ENCODE results near the gene TMEM271. TPM values are rescaled to one million over a fixed set of nuclear protein-coding genes. Genes with fewer than 3 reads are reported as not detected.

TMEM271 gene
- total and polyA plus RNA-seq, 9 donors: 0.04 to 0.32 (median 0.08) TPM; not detected in 6

DNA sequence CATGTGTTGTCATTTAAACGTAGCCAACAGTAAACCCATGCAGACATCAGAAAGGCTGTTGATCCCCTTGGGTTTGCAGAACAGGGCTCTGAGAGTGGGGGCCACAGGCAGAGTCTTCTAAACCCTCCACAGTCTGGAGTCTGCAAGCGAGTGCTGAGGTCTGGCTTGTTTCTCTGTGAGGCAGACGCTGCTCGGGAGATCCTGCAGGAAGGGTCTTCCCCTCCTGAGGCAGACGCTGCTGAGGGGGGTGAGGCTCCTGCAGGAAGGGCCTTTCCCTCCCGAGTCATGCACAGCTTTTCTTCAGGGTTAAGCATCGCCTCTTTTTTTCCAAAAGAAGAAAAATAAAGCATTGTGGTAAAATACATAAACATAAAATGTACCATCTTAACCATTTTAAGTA is 32.1 kb upstream of the TMEM271 start:
- 14% methylated on average over 1 of the region's 7 CpGs for WGBS (ENCODE audit: insufficient coverage)
- Histone ChIP-seq H3K36me3 (ENCODE audit: control insufficient read depth, insufficient read depth, low read length) (no peaks in the 10 kb centered on the region), H3K27me3 (ENCODE audit: control insufficient read depth, insufficient read depth, low read length) (peaks cover 2% of the 10 kb centered on the region), H3K4me1 (ENCODE audit: control insufficient read depth, insufficient read depth, low read length) (no peaks in the 10 kb centered on the region), H3K27ac (ENCODE audit: low read length) (no peak overlapping the region), H3K4me3 (ENCODE audit: low read length) (no peak overlapping the region), H3K9me3 (replicated peaks; ENCODE audit: control insufficient read depth, low read depth, low read length) (no peaks in the 10 kb centered on the region)
- DNase-seq: no peak

DNA sequence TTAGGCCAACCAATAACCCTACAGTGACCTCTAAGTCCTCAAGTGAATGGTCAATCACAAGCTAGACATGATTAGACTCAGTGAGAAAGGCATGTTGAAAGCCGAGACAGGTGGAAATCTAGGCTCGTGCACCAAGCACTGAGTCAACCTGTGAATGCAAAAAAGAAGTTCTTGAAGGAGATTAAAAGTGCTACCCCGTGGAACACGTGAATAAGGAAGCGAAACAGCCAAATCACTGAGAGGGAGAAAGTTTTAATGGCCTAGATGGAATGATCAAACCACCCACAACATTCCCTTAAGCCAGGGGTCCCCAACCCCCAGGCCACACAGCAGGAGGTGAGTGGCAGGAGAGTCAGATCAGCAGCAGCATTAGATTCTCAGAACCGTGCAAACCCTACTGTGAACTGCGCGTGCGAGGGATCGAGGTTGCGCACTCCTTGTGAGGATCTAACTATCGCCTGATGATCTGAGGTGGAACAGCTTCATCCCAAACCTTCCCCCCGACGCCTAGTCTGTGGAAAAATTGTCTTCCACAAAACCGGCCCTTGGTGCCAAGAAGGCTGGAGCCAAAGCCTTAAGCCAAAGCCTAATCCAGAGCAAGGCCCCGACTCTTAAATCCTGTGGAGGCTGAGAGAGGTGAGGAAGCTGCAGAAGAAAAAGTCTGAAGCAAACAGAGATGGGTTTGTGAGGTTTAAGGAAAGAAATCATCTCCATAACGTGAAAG is 29.8 kb upstream of the TMEM271 start:
- no peaks in the 10 kb centered on the region for H3K36me3 ChIP-seq (ENCODE audit: control insufficient read depth, insufficient read depth, low read length)
- H3K27ac ChIP-seq (ENCODE audit: low read length): no peak overlapping the region
- no peaks in the 10 kb centered on the region for H3K4me1 ChIP-seq (ENCODE audit: control insufficient read depth, insufficient read depth, low read length)
- H3K9me3 ChIP-seq (replicated peaks; ENCODE audit: control insufficient read depth, low read depth, low read length): no peaks in the 10 kb centered on the region
- H3K27me3 ChIP-seq (ENCODE audit: control insufficient read depth, insufficient read depth, low read length): peaks cover 2% of the 10 kb centered on the region
- WGBS (ENCODE audit: insufficient coverage): 80% methylated on average over 14 of the region's 17 CpGs
- no peak for DNase-seq
- H3K4me3 ChIP-seq (ENCODE audit: low read length): no peak overlapping the region

DNA sequence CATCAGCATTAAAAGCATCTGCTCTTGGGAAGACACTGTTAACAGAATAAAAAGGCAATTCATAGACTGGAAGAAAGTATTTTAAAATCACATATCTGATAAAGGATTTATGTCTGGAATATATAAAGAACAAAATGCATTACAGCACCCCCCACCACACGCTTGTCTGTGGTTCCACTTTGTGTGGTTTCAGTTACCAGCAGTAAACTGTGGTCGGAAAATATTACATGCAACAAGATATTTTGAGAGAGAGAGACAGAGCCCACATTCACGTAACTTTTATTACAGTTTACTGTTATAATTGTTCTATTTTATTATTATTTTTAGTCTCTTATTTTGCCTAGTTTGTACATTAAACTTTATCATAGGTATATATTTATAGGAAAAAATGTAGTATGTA is 28.0 kb upstream of the TMEM271 start:
- peaks cover 2% of the 10 kb centered on the region for H3K27me3 ChIP-seq (ENCODE audit: control insufficient read depth, insufficient read depth, low read length)
- H3K4me1 ChIP-seq (ENCODE audit: control insufficient read depth, insufficient read depth, low read length): no peaks in the 10 kb centered on the region
- no peaks in the 10 kb centered on the region for H3K36me3 ChIP-seq (ENCODE audit: control insufficient read depth, insufficient read depth, low read length)
- WGBS (ENCODE audit: insufficient coverage): no CpG with 5 or more reads among the region's 3 CpGs
- no peak overlapping the region for H3K27ac ChIP-seq (ENCODE audit: low read length)
- no peak for DNase-seq
- no peaks in the 10 kb centered on the region for H3K9me3 ChIP-seq (replicated peaks; ENCODE audit: control insufficient read depth, low read depth, low read length)
- no peak overlapping the region for H3K4me3 ChIP-seq (ENCODE audit: low read length)

DNA sequence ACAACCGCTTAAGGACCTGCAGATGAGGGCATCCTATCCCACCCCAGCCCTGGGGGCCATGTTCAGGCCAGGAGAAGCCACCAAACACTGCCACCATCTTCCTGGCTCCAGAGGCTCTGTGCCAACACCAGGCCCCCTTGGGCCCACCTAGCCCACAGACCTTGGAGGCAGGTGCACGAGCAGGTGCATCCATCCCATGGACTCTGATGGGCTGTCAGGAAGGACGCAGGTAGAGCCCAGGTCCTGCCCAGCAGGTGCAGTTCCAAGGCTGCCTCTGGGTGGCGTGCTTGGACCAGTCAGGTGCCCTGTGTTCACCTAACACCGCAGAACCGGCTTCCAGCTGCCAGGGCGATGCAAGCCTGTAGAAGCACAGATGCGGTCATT is 26.5 kb upstream of the TMEM271 start:
- Histone ChIP-seq H3K4me1 (ENCODE audit: control insufficient read depth, insufficient read depth, low read length) (no peaks in the 10 kb centered on the region), H3K4me3 (ENCODE audit: low read length) (no peak overlapping the region), H3K27ac (ENCODE audit: low read length) (no peak overlapping the region), H3K27me3 (ENCODE audit: control insufficient read depth, insufficient read depth, low read length) (no peaks in the 10 kb centered on the region), H3K9me3 (replicated peaks; ENCODE audit: control insufficient read depth, low read depth, low read length) (no peaks in the 10 kb centered on the region), H3K36me3 (ENCODE audit: control insufficient read depth, insufficient read depth, low read length) (no peaks in the 10 kb centered on the region)
- DNase-seq: peak; percentile 14
- 17% methylated on average over 8 of the region's 8 CpGs for WGBS (ENCODE audit: insufficient coverage)

DNA sequence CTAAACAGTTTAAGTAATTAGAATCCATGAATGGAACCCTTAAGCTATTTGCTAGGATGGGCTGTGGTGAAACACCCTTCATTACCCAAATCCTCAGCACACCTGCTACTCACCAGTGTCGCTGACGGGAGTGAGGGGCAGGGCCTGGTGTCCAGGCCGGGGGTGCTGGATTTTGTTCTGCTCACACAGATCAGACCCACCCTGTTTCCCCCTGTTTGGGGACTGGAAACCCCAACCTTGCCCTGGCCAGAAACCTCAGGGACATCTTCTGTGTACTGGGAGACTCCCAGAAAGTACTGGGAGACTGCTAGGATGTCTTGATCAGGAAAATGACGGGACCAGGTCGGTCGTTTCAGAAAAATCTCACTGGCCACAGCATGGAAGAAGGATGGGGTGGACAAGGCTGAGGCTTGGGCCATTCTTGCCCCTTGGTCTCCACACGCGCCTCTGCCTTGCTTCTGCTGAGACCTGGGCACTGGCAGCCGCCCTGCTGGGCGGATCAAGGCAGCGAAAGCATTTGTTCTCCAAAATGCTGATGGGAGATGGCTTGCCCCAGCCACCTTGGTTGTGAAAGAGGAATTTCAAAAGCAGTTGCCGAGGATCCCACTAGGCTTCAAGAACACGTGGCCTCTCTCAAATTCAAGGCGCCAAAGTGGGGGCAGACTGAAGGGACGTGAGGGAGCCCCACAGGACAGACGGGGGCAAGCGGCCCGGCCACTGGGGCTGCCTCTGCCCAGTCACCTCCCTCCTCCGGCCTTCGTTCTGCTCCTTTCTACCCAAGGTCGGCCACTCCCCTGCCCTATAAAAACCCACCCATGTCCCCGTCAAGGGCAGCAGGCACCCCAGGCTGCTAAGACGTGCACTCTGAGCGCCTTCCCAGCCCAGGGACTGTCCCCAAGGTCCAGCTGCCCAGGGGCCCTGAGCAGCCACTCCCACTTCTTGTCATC is 25.8 kb upstream of the TMEM271 start:
- Histone ChIP-seq H3K36me3 (ENCODE audit: control insufficient read depth, insufficient read depth, low read length) (no peaks in the 10 kb centered on the region), H3K4me3 (ENCODE audit: low read length) (no peak overlapping the region), H3K9me3 (replicated peaks; ENCODE audit: control insufficient read depth, low read depth, low read length) (no peaks in the 10 kb centered on the region), H3K4me1 (ENCODE audit: control insufficient read depth, insufficient read depth, low read length) (no peaks in the 10 kb centered on the region), H3K27me3 (ENCODE audit: control insufficient read depth, insufficient read depth, low read length) (no peaks in the 10 kb centered on the region), H3K27ac (ENCODE audit: low read length) (no peak overlapping the region)
- 83% methylated on average over 18 of the region's 24 CpGs for WGBS (ENCODE audit: insufficient coverage)
- no peak for DNase-seq

GRCh38 chr4:600850-601515 is 24.9 kb upstream of the TMEM271 start:
- H3K4me3 ChIP-seq (ENCODE audit: low read length): no peak overlapping the region
- DNase-seq: no peak
- no peaks in the 10 kb centered on the region for H3K9me3 ChIP-seq (replicated peaks; ENCODE audit: control insufficient read depth, low read depth, low read length)
- H3K36me3 ChIP-seq (ENCODE audit: control insufficient read depth, insufficient read depth, low read length): no peaks in the 10 kb centered on the region
- no peaks in the 10 kb centered on the region for H3K27me3 ChIP-seq (ENCODE audit: control insufficient read depth, insufficient read depth, low read length)
- 55% methylated on average over 7 of the region's 11 CpGs for WGBS (ENCODE audit: insufficient coverage)
- no peak overlapping the region for H3K27ac ChIP-seq (ENCODE audit: low read length)
- no peaks in the 10 kb centered on the region for H3K4me1 ChIP-seq (ENCODE audit: control insufficient read depth, insufficient read depth, low read length)

DNA sequence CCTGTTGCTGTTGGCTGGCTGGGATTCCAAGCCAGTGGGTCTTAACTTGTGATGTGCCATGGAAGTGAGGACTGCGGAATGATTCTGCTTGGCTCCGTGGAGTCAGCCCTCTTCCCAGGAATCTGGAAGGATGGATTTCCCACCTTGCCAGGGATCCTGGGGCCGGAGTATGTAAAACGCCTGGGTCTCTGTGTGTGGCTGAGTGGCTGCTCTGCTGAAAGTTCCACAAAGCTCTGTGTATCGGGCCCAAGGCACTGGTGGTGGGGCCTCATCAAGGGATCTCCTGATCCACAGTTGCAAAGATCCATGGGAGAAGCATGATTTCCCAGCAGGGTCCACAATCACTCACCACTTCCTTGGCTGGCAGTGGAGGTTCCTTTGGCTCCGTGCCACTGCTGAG is 24.1 kb upstream of the TMEM271 start:
- no peak for DNase-seq
- H3K4me1 ChIP-seq (ENCODE audit: control insufficient read depth, insufficient read depth, low read length): no peaks in the 10 kb centered on the region
- H3K36me3 ChIP-seq (ENCODE audit: control insufficient read depth, insufficient read depth, low read length): no peaks in the 10 kb centered on the region
- H3K4me3 ChIP-seq (ENCODE audit: low read length): no peak overlapping the region
- WGBS (ENCODE audit: insufficient coverage): 47% methylated on average over 5 of the region's 6 CpGs
- H3K9me3 ChIP-seq (replicated peaks; ENCODE audit: control insufficient read depth, low read depth, low read length): no peaks in the 10 kb centered on the region
- no peak overlapping the region for H3K27ac ChIP-seq (ENCODE audit: low read length)
- H3K27me3 ChIP-seq (ENCODE audit: control insufficient read depth, insufficient read depth, low read length): no peaks in the 10 kb centered on the region

DNA sequence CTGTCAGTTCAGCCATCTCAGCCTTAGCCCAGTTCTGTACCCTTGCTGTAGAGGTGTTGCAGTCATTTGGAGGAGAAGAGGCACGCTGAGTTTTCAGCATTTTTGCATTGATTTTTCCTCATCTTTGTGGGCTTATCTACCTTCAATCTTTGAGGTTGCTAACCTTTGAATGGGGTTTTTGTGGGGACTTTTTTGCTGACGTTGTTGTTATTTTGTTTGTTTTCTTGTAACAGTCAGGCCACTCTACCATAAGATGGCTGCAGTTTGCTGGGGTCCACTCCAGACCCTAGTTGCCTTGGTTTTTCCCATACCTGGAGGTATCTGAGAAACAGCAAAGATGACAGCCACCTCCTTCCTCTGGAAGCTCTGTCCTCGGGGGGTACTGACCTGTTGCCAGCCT is 22.8 kb upstream of the TMEM271 start:
- no peaks in the 10 kb centered on the region for H3K9me3 ChIP-seq (replicated peaks; ENCODE audit: control insufficient read depth, low read depth, low read length)
- no peaks in the 10 kb centered on the region for H3K36me3 ChIP-seq (ENCODE audit: control insufficient read depth, insufficient read depth, low read length)
- no peak for DNase-seq
- H3K27me3 ChIP-seq (ENCODE audit: control insufficient read depth, insufficient read depth, low read length): no peaks in the 10 kb centered on the region
- no peak overlapping the region for H3K4me3 ChIP-seq (ENCODE audit: low read length)
- no peak overlapping the region for H3K27ac ChIP-seq (ENCODE audit: low read length)
- H3K4me1 ChIP-seq (ENCODE audit: control insufficient read depth, insufficient read depth, low read length): no peaks in the 10 kb centered on the region
- WGBS (ENCODE audit: insufficient coverage): 86% methylated on average over 1 of the region's 3 CpGs

GRCh38 chr4:592825-593520 is 16.9 kb upstream of the TMEM271 start:
- Histone ChIP-seq H3K4me1 (ENCODE audit: control insufficient read depth, insufficient read depth, low read length) (no peaks in the 10 kb centered on the region), H3K4me3 (ENCODE audit: low read length) (no peak overlapping the region), H3K36me3 (ENCODE audit: control insufficient read depth, insufficient read depth, low read length) (no peaks in the 10 kb centered on the region), H3K27ac (ENCODE audit: low read length) (no peak overlapping the region), H3K27me3 (ENCODE audit: control insufficient read depth, insufficient read depth, low read length) (peaks cover 3% of the 10 kb centered on the region), H3K9me3 (replicated peaks; ENCODE audit: control insufficient read depth, low read depth, low read length) (no peaks in the 10 kb centered on the region)
- no peak for DNase-seq
- WGBS (ENCODE audit: insufficient coverage): 54% methylated on average over 2 of the region's 5 CpGs
